K562 (cell line): ENCODE results near the gene KLC1. TPM values are rescaled to one million over a fixed set of nuclear protein-coding genes. Genes with fewer than 3 reads are reported as not detected.

Source experiments
- ATAC-seq: fragments of 200-7000 bp; cut with Tn5 transposase; 3 replicates; pipeline ENCODE4 v1.9.1; 2020; ENCODE audit warnings: moderate library complexity
- BruUV-seq: library from RNA; stranded (reverse); fragments of 400-500 nt; replicated peaks from 2 replicates; lab custom pipeline; 2021; lab: Mats Ljungman, UMichigan
- CTCF ChIA-PET: fragments of 300-600 bp; formaldehyde crosslinking; extraction: SDS; loops from one replicate; lab custom pipeline; 2021; ENCODE audit warnings: low intra/inter-chr PET ratio; lab: Yijun Ruan, JAX
- POLR2A ChIA-PET: fragments of 300-600, 350-650 bp; sonication (Branson Sonifier 250); formaldehyde crosslinking; extraction: SDS; loops from one replicate; lab custom pipeline; 2021; ENCODE audit warnings: antibody characterized with exemption, inconsistent platforms; lab: Yijun Ruan, JAX
- DNase-seq, 4 experiments: peaks; one replicate each; pipeline versions ENCODE4 v3.0.0 to v3.0.0-alpha.2; 2011 to 2018; ENCODE audit warnings: low spot score in 3 of 4, mixed read lengths in 3 of 4; ENCODE audit errors: extremely low read depth in 1 of 4
- FAIRE-seq: peaks from 2 replicates; lab custom pipeline; 2011; peaks lifted over from hg19 to GRCh38; lab: Jason Lieb, UNC
- H2AFZ ChIP-seq: 2 replicates; pipeline ENCODE4 v1.6.0; 2011; ENCODE audit warnings: low read depth, low read length, control low read depth, inconsistent platforms
- H3K27ac ChIP-seq: fragments of 200-600 bp; 3 replicates; pipeline ENCODE4 v1.8.0; 2011; ENCODE audit warnings: low read depth, mild to moderate bottlenecking, control low read depth, inconsistent platforms, low read length, moderate library complexity, mixed read lengths; ENCODE audit errors: extremely low read depth
- H3K27me3 ChIP-seq, 2 experiments: fragments of 300-600 bp in 1 of 2; 2 replicates in 1 of 2; 3 replicates in 1 of 2; pipeline versions ENCODE4 v1.6.0 to v1.8.0; 2011; ENCODE audit warnings: inconsistent platforms in 2 of 2, low read length in 2 of 2, mild to moderate bottlenecking in 1 of 2, mixed read lengths in 1 of 2, moderate library complexity in 1 of 2; ENCODE audit not compliant: control insufficient read depth in 2 of 2, insufficient read depth in 2 of 2
- H3K36me3 ChIP-seq: fragments of 300-600 bp; 3 replicates; pipeline ENCODE4 v1.8.0; 2011; ENCODE audit warnings: mild to moderate bottlenecking, low read length, inconsistent platforms; ENCODE audit not compliant: control insufficient read depth, insufficient read depth
- H3K4me1 ChIP-seq, 2 experiments: fragments of 200-600 bp in 1 of 2; replicated peaks in 1 of 2; 2 replicates in 1 of 2; 3 replicates in 1 of 2; pipeline versions ENCODE4 v1.5.1 to v1.8.0; 2011; ENCODE audit warnings: inconsistent platforms in 2 of 2, low read length in 2 of 2, mild to moderate bottlenecking in 1 of 2, mixed read lengths in 1 of 2, moderate library complexity in 1 of 2; ENCODE audit not compliant: control insufficient read depth in 2 of 2, insufficient read depth in 2 of 2
- H3K4me2 ChIP-seq: 2 replicates; pipeline ENCODE4 v1.6.1; 2011; ENCODE audit warnings: low read length, control low read depth, inconsistent platforms, mixed read lengths; ENCODE audit not compliant: insufficient read depth
- H3K4me3 ChIP-seq: fragments of 200-600 bp; sonication (generic), shearing (Covaris generic); 2 replicates; pipeline ENCODE4 v1.5.1; 2016; ENCODE audit warnings: control low read depth, inconsistent platforms
- H3K79me2 ChIP-seq: fragments of 200-600 bp; 3 replicates; pipeline ENCODE4 v1.8.0; 2011; ENCODE audit warnings: low read length, inconsistent platforms; ENCODE audit not compliant: control insufficient read depth, insufficient read depth
- H3K9ac ChIP-seq, 2 experiments: 2 replicates each; pipeline versions ENCODE4 v1.6.0 to v1.6.1; 2011; ENCODE audit warnings: low read depth in 2 of 2, low read length in 2 of 2, control low read depth in 1 of 2, inconsistent platforms in 1 of 2, mild to moderate bottlenecking in 1 of 2, mixed read lengths in 1 of 2; ENCODE audit not compliant: insufficient read depth in 1 of 2
- H3K9me1 ChIP-seq: one replicate; pipeline ENCODE4 v1.6.0; 2011; ENCODE audit warnings: inconsistent platforms, mild to moderate bottlenecking, low read length, moderate library complexity; ENCODE audit not compliant: control insufficient read depth, insufficient read depth
- H3K9me3 ChIP-seq: replicated peaks from 2 replicates; pipeline ENCODE4 v1.5.1; 2011; ENCODE audit warnings: low read depth, low read length, inconsistent platforms; ENCODE audit not compliant: control insufficient read depth, insufficient read depth
- H4K20me1 ChIP-seq: replicated peaks from 2 replicates; pipeline ENCODE4 v1.6.1; 2011; ENCODE audit warnings: low read length, inconsistent platforms, mixed read lengths; ENCODE audit not compliant: control insufficient read depth, insufficient read depth
- CXXC5 ChIP-seq: fragments of 250-450 bp; sonication (Bioruptor Pico); IDR thresholded peaks from 2 replicates; pipeline ENCODE4 v1.8.0; 2022; ENCODE audit warnings: inconsistent platforms, mild to moderate bottlenecking, moderate library complexity
- EGR1 ChIP-seq: fragments of 450-650 bp; conservative IDR thresholded peaks from 2 replicates; pipeline ENCODE4 v1.6.1; 2017; ENCODE audit warnings: mild to moderate bottlenecking
- FOSL1 ChIP-seq: fragments of 200-800 bp; sonication (Bioruptor generic); conservative IDR thresholded peaks from 2 replicates; pipeline ENCODE4 v1.6.1; 2016; ENCODE audit warnings: missing genetic modification characterization, missing compliant biosample characterization
- HNRNPK ChIP-seq: fragments of 200-400 bp; formaldehyde crosslinking; IDR thresholded peaks from one replicate; pipeline ENCODE4 v1.6.1; 2018; ENCODE audit warnings: mild to moderate bottlenecking, low read depth, low read length; ENCODE audit not compliant: poor library complexity, severe bottlenecking
- LARP7 ChIP-seq: fragments of 450-650 bp; IDR thresholded peaks from 2 replicates; pipeline ENCODE4 v1.6.1; 2016
- MXI1 ChIP-seq: IDR thresholded peaks from 2 replicates; pipeline ENCODE4 v1.6.1; 2011; ENCODE audit warnings: low read depth, mild to moderate bottlenecking, improper control_type of control experiment, low read length
- POLR2G ChIP-seq: fragments of 200-400 bp; formaldehyde crosslinking; IDR thresholded peaks from 2 replicates; pipeline ENCODE4 v1.6.1; 2017; ENCODE audit warnings: low read depth, mild to moderate bottlenecking, antibody characterized with exemption, low read length, moderate library complexity
- SMARCA4 ChIP-seq: fragments of 450-650 bp; IDR thresholded peaks from 2 replicates; pipeline ENCODE4 v1.6.1; 2016
- SP2 ChIP-seq: IDR thresholded peaks from 2 replicates; pipeline ENCODE4 v1.6.1; 2011; ENCODE audit warnings: mild to moderate bottlenecking, low read depth, low read length, moderate library complexity; ENCODE audit not compliant: poor library complexity, severe bottlenecking; ENCODE audit errors: extremely low read depth
- SRSF3 ChIP-seq: fragments of 200-400 bp; formaldehyde crosslinking; IDR thresholded peaks from 2 replicates; pipeline ENCODE4 v1.6.1; 2016; ENCODE audit warnings: mild to moderate bottlenecking, low read length, moderate library complexity; ENCODE audit not compliant: insufficient read depth
- STAT5A ChIP-seq: IDR thresholded peaks from 2 replicates; pipeline ENCODE4 v1.6.1; 2012; ENCODE audit warnings: low read length, inconsistent platforms, borderline replicate concordance
- ZNF584 ChIP-seq: fragments of 200-800 bp; sonication (Bioruptor generic); IDR thresholded peaks from 2 replicates; pipeline ENCODE4 v1.6.1; 2016; ENCODE audit warnings: low read depth, mild to moderate bottlenecking, missing genetic modification characterization, missing compliant biosample characterization
- WGBS: fragments of 100-300 bp; shearing (Covaris generic); methylation state at CpG from one replicate; pipeline ENCODE4 v1.1.6; 2016; ENCODE audit warnings: low coverage, mixed read lengths; ENCODE audit not compliant: insufficient coverage; ENCODE audit errors: missing lambda C conversion rate; 5-methylcytosine and 5-hydroxymethylcytosine counted together
- in situ Hi-C: fragments of 300-500 bp; cut with MboI; formaldehyde crosslinking; loops from 4 replicates; pipeline ENCODE4 v1.15.0; 2018; ENCODE audit warnings: inconsistent platforms, mixed read lengths
- intact Hi-C: fragments of 100-400 bp; cut with micrococcal nuclease; formaldehyde crosslinking; loops from 2 replicates; pipeline ENCODE4 v1.14.2; 2022
- polyA plus RNA-seq, 8 experiments: library from polyadenylated mRNA; depleted of rRNA in 4 of 8; stranded (reverse) in 5 of 8; unstranded in 3 of 8; fragments of >200 nt; fragmentation: Nextera tagmentation in 2 of 8; fragmentation: Illumina TruSeq in 1 of 8; extraction: Ambion mirVana in 2 of 8; extraction: Trizol in 1 of 8; gene quantifications; 2 replicates each; pipeline versions ENCODE4 v1.2.1 to v1.2.3, GENCODE V29; 2011 to 2014; ENCODE audit warnings: inconsistent platforms in 1 of 8, missing spikeins in 1 of 8
- total RNA-seq, 7 experiments: library from RNA; depleted of rRNA in 6 of 7; stranded (reverse); fragments of >200 nt in 6 of 7; fragmentation: Illumina TruSeq in 2 of 7; extraction: Trizol in 2 of 7; gene quantifications; 2 replicates each; pipeline versions ENCODE4 v1.2.1 to v1.2.3, GENCODE V29; 2011 to 2021; ENCODE audit warnings: low replicate concordance in 1 of 7
- TF ChIP-seq, protein P1 (sequence below): fragments of 450-650 bp; IDR thresholded peaks from 2 replicates; pipeline ENCODE4 v1.6.1; 2017; ENCODE audit warnings: antibody characterized with exemption
- TF ChIP-seq, protein P2 (sequence below), 2 experiments: IDR thresholded peaks; 2 replicates each; pipeline ENCODE4 v1.6.1; 2011; ENCODE audit warnings: borderline replicate concordance in 1 of 2, control low read depth in 1 of 2, low read depth in 1 of 2, low read length in 1 of 2, mild to moderate bottlenecking in 1 of 2, mixed read lengths in 1 of 2, moderate library complexity in 1 of 2; ENCODE audit not compliant: insufficient read depth in 1 of 2, insufficient read length in 1 of 2, poor library complexity in 1 of 2, severe bottlenecking in 1 of 2; ENCODE audit errors: extremely low read depth in 1 of 2

The KLC1 gene
- total and polyA plus RNA-seq, 9 of the 15 experiments (the other 6 are each of a cell fraction or from before 2014, with no cell fraction given) = 4.9 to 134 (median 54.8) TPM

DNA sequence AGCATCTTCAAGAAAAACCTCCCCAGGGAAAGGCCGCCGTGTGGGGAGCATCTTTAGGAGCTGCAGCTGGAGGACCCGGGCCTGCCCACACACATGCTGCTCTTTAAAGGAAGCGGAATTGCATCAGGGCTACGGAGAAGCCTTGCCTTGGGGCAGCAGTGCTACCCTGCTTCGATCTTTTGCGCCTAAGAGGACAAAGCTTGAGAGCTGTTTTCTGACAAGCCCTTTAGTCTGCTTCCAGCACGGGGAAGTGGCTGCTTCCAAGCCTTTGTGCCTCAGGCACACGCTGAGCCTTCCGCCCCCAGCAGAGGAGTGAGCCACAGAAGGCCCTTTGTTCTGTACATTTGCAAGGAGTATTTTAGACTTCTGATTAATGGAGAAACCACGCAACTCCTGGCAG, 34.7 kb upstream of the KLC1 start (continued):
- TF ChIP-seq, protein P1, sequence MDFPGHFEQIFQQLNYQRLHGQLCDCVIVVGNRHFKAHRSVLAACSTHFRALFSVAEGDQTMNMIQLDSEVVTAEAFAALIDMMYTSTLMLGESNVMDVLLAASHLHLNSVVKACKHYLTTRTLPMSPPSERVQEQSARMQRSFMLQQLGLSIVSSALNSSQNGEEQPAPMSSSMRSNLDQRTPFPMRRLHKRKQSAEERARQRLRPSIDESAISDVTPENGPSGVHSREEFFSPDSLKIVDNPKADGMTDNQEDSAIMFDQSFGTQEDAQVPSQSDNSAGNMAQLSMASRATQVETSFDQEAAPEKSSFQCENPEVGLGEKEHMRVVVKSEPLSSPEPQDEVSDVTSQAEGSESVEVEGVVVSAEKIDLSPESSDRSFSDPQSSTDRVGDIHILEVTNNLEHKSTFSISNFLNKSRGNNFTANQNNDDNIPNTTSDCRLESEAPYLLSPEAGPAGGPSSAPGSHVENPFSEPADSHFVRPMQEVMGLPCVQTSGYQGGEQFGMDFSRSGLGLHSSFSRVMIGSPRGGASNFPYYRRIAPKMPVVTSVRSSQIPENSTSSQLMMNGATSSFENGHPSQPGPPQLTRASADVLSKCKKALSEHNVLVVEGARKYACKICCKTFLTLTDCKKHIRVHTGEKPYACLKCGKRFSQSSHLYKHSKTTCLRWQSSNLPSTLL = no peak
- TF ChIP-seq POLR2G (no peak), STAT5A (no peak), ZNF584 (CRISPR knock-in tag) (no peak), HNRNPK (no peak)

DNA sequence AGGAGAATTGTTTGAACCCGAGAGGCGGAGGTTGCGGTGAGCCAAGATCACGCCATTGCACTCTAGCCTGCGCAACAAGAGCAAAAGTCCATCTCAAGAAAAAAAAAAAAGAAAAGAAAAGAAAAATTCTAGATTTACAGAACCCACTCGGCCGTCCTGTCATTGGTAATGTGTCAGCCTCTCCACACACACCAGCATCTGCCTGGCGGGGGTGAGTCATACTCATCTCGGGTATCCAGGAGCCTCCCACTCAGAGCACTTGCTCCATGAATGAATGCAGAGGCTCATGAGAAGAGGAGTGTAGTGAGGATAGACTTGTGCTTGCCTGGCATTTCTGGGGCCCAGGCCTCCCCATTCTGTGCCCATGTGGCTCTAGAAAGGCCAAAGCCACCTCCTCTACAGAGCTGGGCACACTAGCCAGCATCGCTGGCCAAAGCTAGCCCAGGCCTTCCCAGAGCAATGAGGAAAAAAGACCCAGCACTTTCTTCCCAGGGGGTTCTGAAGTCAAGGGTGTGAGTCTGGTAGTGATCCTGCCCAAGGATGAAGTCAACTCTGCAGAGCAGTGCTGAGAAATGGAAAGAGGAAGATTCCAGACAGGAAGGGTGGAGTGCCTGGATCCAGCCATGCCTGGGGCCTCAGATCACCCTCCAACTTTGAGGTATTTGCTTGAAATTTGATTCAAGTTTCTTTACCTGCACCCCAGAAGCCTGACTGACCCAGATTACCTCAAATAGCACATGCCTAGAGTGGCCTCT, 31.2 kb upstream of the KLC1 start:
- no peak for FAIRE-seq
- H3K36me3 ChIP-seq = no peaks in the 10 kb centered on the region
- H4K20me1 ChIP-seq = no peaks in the 10 kb centered on the region
- no TSS peak for BruUV-seq
- in situ Hi-C loops = no loop called here
- DNase-seq = peak; percentile 23 to 51 (median 32)
- H3K4me1 ChIP-seq = no peaks in the 10 kb centered on the region; a peak in 1 of 5 replicates
- no peak overlapping the region for H3K4me2 ChIP-seq
- intact Hi-C loops = no loop called here
- 69% methylated on average over 8 of the region's 10 CpGs for WGBS
- no peak overlapping the region for H2AFZ ChIP-seq
- no peaks in the 10 kb centered on the region for H3K9me3 ChIP-seq
- H3K79me2 ChIP-seq = no peaks in the 10 kb centered on the region
- no peak overlapping the region; a peak in 1 of 4 replicates for H3K9ac ChIP-seq
- no peak overlapping the region for H3K4me3 ChIP-seq
- ATAC-seq = 0 out of 3 replicates have a peak, but pooled peaks have one; percentile 52
- POLR2A ChIA-PET = interaction anchor here (0.9 kb wide), 1 partner anchor 9 kb away, joined by 3 read pairs; no protein-coding TSS in a partner anchor
- CTCF ChIA-PET = interaction anchor here (0.6 kb wide), 1 partner anchor 26 kb away, joined by 3 read pairs; no protein-coding TSS in a partner anchor
- no peak overlapping the region for H3K27ac ChIP-seq
- H3K9me1 ChIP-seq = no peaks in the 10 kb centered on the region
- H3K27me3 ChIP-seq = no peaks in the 10 kb centered on the region
- TF ChIP-seq CXXC5 (CRISPR knock-in tag) = no peak
- TF ChIP-seq SRSF3 = no peak
- no peak for TF ChIP-seq LARP7
- no peak for TF ChIP-seq MXI1
- TF ChIP-seq EGR1 = peak; percentile 34
- TF ChIP-seq FOSL1 = peak; percentile 77
- no peak for TF ChIP-seq SMARCA4
- TF ChIP-seq, protein P2, sequence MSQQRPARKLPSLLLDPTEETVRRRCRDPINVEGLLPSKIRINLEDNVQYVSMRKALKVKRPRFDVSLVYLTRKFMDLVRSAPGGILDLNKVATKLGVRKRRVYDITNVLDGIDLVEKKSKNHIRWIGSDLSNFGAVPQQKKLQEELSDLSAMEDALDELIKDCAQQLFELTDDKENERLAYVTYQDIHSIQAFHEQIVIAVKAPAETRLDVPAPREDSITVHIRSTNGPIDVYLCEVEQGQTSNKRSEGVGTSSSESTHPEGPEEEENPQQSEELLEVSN (IDR thresholded peaks at IDR 0.05; ENCODE audit: borderline replicate concordance in 1 of 2, extremely low read depth in 1 of 2, insufficient read depth in 1 of 2, insufficient read length in 1 of 2, low read depth in 1 of 2, low read length in 1 of 2, poor library complexity in 1 of 2, severe bottlenecking in 1 of 2) = no peak
- no peak for TF ChIP-seq SP2
